ENCODE results near the gene AADAT.

- no peak for TF ChIP-seq CTCF (conservative IDR thresholded peaks at IDR 0.05; ENCODE audit: low read depth, low read length)
- TF ChIP-seq EZH2 (IDR thresholded peaks at IDR 0.05; ENCODE audit: borderline replicate concordance, low read depth, low read length, poor library complexity, severe bottlenecking): no peak
Measured at GRCh38 chr4:170137466-170137865, 47.7 kb upstream of the AADAT start.

Data from A673 (cell line).